ENCODE data around the gene ATP13A3. TPM values are rescaled to one million over a fixed set of nuclear protein-coding genes. Genes with fewer than 3 reads are reported as not detected.

ATP13A3 gene
- total and polyA plus RNA-seq, 9 of the 15 experiments (the other 6 are each of a cell fraction or from before 2014, with no cell fraction given): 16.6 to 135 (median 86.6) TPM

- TF ChIP-seq, protein P1, sequence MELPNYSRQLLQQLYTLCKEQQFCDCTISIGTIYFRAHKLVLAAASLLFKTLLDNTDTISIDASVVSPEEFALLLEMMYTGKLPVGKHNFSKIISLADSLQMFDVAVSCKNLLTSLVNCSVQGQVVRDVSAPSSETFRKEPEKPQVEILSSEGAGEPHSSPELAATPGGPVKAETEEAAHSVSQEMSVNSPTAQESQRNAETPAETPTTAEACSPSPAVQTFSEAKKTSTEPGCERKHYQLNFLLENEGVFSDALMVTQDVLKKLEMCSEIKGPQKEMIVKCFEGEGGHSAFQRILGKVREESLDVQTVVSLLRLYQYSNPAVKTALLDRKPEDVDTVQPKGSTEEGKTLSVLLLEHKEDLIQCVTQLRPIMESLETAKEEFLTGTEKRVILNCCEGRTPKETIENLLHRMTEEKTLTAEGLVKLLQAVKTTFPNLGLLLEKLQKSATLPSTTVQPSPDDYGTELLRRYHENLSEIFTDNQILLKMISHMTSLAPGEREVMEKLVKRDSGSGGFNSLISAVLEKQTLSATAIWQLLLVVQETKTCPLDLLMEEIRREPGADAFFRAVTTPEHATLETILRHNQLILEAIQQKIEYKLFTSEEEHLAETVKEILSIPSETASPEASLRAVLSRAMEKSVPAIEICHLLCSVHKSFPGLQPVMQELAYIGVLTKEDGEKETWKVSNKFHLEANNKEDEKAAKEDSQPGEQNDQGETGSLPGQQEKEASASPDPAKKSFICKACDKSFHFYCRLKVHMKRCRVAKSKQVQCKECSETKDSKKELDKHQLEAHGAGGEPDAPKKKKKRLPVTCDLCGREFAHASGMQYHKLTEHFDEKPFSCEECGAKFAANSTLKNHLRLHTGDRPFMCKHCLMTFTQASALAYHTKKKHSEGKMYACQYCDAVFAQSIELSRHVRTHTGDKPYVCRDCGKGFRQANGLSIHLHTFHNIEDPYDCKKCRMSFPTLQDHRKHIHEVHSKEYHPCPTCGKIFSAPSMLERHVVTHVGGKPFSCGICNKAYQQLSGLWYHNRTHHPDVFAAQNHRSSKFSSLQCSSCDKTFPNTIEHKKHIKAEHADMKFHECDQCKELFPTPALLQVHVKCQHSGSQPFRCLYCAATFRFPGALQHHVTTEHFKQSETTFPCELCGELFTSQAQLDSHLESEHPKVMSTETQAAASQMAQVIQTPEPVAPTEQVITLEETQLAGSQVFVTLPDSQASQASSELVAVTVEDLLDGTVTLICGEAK (IDR thresholded peaks at IDR 0.05): peak; percentile 8; the same call in 1 of the 2 replicates
- TF ChIP-seq, protein P1 (CRISPR knock-in tag; IDR thresholded peaks at IDR 0.05): no peak
- TF ChIP-seq NONO (IDR thresholded peaks at IDR 0.05; ENCODE audit: low read depth in 2 of 2, low read length in 1 of 2) (peak; percentile 9 to 44; a peak in 1 of 4 replicates), ZNF12 (CRISPR knock-in tag; IDR thresholded peaks at IDR 0.05) (no peak), POLR2AphosphoS5 (IDR thresholded peaks at IDR 0.05; ENCODE audit: control insufficient read depth, insufficient read depth, low read depth, low read length) (peak; percentile 56; the same call in 1 of the 2 replicates), MNT (conservative IDR thresholded peaks at IDR 0.05) (peak; percentile 61 to 76), ZNF239 (CRISPR knock-in tag; IDR thresholded peaks at IDR 0.05) (no peak), KLF16 (IDR thresholded peaks at IDR 0.05) (no peak), ZNF766 (CRISPR knock-in tag; conservative IDR thresholded peaks at IDR 0.05) (peak; percentile 72), PRMT5 (CRISPR knock-in tag; IDR thresholded peaks at IDR 0.05) (no peak)
- TF ChIP-seq, protein P2, sequence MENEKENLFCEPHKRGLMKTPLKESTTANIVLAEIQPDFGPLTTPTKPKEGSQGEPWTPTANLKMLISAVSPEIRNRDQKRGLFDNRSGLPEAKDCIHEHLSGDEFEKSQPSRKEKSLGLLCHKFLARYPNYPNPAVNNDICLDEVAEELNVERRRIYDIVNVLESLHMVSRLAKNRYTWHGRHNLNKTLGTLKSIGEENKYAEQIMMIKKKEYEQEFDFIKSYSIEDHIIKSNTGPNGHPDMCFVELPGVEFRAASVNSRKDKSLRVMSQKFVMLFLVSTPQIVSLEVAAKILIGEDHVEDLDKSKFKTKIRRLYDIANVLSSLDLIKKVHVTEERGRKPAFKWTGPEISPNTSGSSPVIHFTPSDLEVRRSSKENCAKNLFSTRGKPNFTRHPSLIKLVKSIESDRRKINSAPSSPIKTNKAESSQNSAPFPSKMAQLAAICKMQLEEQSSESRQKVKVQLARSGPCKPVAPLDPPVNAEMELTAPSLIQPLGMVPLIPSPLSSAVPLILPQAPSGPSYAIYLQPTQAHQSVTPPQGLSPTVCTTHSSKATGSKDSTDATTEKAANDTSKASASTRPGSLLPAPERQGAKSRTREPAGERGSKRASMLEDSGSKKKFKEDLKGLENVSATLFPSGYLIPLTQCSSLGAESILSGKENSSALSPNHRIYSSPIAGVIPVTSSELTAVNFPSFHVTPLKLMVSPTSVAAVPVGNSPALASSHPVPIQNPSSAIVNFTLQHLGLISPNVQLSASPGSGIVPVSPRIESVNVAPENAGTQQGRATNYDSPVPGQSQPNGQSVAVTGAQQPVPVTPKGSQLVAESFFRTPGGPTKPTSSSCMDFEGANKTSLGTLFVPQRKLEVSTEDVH (IDR thresholded peaks at IDR 0.05; ENCODE audit: low read depth, partially characterized antibody): no peak
- TF ChIP-seq, protein P3, sequence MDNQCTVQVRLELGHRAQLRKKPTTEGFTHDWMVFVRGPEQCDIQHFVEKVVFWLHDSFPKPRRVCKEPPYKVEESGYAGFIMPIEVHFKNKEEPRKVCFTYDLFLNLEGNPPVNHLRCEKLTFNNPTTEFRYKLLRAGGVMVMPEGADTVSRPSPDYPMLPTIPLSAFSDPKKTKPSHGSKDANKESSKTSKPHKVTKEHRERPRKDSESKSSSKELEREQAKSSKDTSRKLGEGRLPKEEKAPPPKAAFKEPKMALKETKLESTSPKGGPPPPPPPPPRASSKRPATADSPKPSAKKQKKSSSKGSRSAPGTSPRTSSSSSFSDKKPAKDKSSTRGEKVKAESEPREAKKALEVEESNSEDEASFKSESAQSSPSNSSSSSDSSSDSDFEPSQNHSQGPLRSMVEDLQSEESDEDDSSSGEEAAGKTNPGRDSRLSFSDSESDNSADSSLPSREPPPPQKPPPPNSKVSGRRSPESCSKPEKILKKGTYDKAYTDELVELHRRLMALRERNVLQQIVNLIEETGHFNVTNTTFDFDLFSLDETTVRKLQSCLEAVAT (IDR thresholded peaks at IDR 0.05): no peak
Observed at GRCh38 chr3:194486540-194487288, at the start of gene ATP13A3 (continued).
